GM23338 (cell line): ENCODE results near the gene GMPS. TPM values are rescaled to one million over a fixed set of nuclear protein-coding genes. Genes with fewer than 3 reads are reported as not detected.

ENCODE experiments used
- ATAC-seq: fragments of 200-7000 bp; cut with Tn5 transposase; 3 replicates; pipeline ENCODE4 v1.9.1; 2020
- DNase-seq: peaks from one replicate; pipeline ENCODE4 v3.0.0-alpha.2; 2015; ENCODE audit warnings: low spot score
- H2AFZ ChIP-seq: fragments of 200-600 bp; sonication (generic); 2 replicates; pipeline ENCODE4 v1.8.0; 2016; ENCODE audit warnings: antibody characterized with exemption, mild to moderate bottlenecking, moderate library complexity
- H3F3A ChIP-seq: fragments of 200-600 bp; sonication (generic); replicated peaks from 2 replicates; pipeline ENCODE4 v1.8.0; 2017; ENCODE audit warnings: antibody characterized with exemption, mixed run types, low read depth
- H3K27ac ChIP-seq: fragments of 200-600 bp; sonication (generic); 2 replicates; pipeline ENCODE4 v1.6.1; 2016; ENCODE audit warnings: low read depth
- H3K27me3 ChIP-seq: fragments of 200-600 bp; sonication (generic); 2 replicates; pipeline ENCODE4 v1.8.0; 2016; ENCODE audit warnings: mild to moderate bottlenecking, mixed run types, moderate library complexity; ENCODE audit not compliant: insufficient read depth
- H3K36me3 ChIP-seq: fragments of 200-600 bp; sonication (generic); 2 replicates; pipeline ENCODE4 v1.8.0; 2016; ENCODE audit warnings: mild to moderate bottlenecking; ENCODE audit not compliant: insufficient read depth
- H3K4me1 ChIP-seq: fragments of 200-600 bp; sonication (generic); 2 replicates; pipeline ENCODE4 v1.8.0; 2016; ENCODE audit warnings: mild to moderate bottlenecking, moderate library complexity; ENCODE audit not compliant: insufficient read depth
- H3K4me2 ChIP-seq: fragments of 200-600 bp; sonication (generic); 2 replicates; pipeline ENCODE4 v1.7.1; 2017; ENCODE audit warnings: mixed run types
- H3K4me3 ChIP-seq: fragments of 200-600 bp; sonication (generic); 2 replicates; pipeline ENCODE4 v1.6.1; 2016; ENCODE audit warnings: mixed run types
- H3K79me2 ChIP-seq: fragments of 200-600 bp; sonication (generic); replicated peaks from 2 replicates; pipeline ENCODE4 v1.8.0; 2017; ENCODE audit warnings: mild to moderate bottlenecking; ENCODE audit not compliant: insufficient read depth
- H3K9me2 ChIP-seq: fragments of 200-600 bp; sonication (generic); 2 replicates; pipeline ENCODE4 v1.8.0; 2017; ENCODE audit not compliant: insufficient read depth
- H4K20me1 ChIP-seq: fragments of 200-600 bp; sonication (generic); replicated peaks from 2 replicates; pipeline ENCODE4 v1.8.0; 2017; ENCODE audit warnings: mild to moderate bottlenecking; ENCODE audit not compliant: insufficient read depth
- H3K27ac Mint-ChIP-seq: 2 replicates; pipeline ENCODE4 v1.8.0; 2020; ENCODE audit warnings: inconsistent platforms, mild to moderate bottlenecking, moderate library complexity, mixed read lengths
- H3K27me3 Mint-ChIP-seq: 3 replicates; pipeline ENCODE4 v1.8.0; 2022; ENCODE audit warnings: low read depth, mild to moderate bottlenecking, moderate library complexity, mixed read lengths, inconsistent platforms; ENCODE audit not compliant: insufficient read depth, poor library complexity
- H3K36me3 Mint-ChIP-seq: 3 replicates; pipeline ENCODE4 v1.8.0; 2021; ENCODE audit warnings: low read depth, mild to moderate bottlenecking, inconsistent platforms, moderate library complexity, mixed read lengths
- H3K4me1 Mint-ChIP-seq: 3 replicates; pipeline ENCODE4 v1.8.0; 2020; ENCODE audit warnings: mild to moderate bottlenecking, inconsistent platforms, mixed read lengths
- H3K4me3 Mint-ChIP-seq: 3 replicates; pipeline ENCODE4 v1.8.0; 2021; ENCODE audit warnings: moderate library complexity, mild to moderate bottlenecking, inconsistent platforms, mixed read lengths
- H3K9me3 Mint-ChIP-seq: 3 replicates; pipeline ENCODE4 v1.8.0; 2020; ENCODE audit warnings: moderate library complexity, mild to moderate bottlenecking, inconsistent platforms, mixed read lengths
- CREB1 ChIP-seq: fragments of 250-450 bp; sonication (Bioruptor Pico); IDR thresholded peaks from 2 replicates; pipeline ENCODE4 v1.5.0; 2020; ENCODE audit warnings: low read depth, mild to moderate bottlenecking, moderate library complexity
- EZH2 ChIP-seq: fragments of 200-600 bp; sonication (generic); IDR thresholded peaks from one replicate; pipeline ENCODE4 v1.8.0; 2017; ENCODE audit warnings: antibody characterized with exemption, mild to moderate bottlenecking, low read depth; ENCODE audit not compliant: unreplicated experiment
- EZH2phosphoT487 ChIP-seq: fragments of 200-600 bp; sonication (generic); IDR thresholded peaks from one replicate; pipeline ENCODE4 v1.8.1; 2018; ENCODE audit warnings: antibody characterized with exemption; ENCODE audit not compliant: unreplicated experiment
- JUNB ChIP-seq: IDR thresholded peaks from one replicate; pipeline ENCODE4 v1.6.1; 2016; ENCODE audit warnings: antibody characterized with exemption; ENCODE audit not compliant: unreplicated experiment
- NANOG ChIP-seq: IDR thresholded peaks from 2 replicates; pipeline ENCODE4 v1.6.1; 2016; ENCODE audit warnings: antibody characterized with exemption, borderline replicate concordance
- POLR2AphosphoS5 ChIP-seq: IDR thresholded peaks from 2 replicates; pipeline ENCODE4 v1.6.1; 2016; ENCODE audit warnings: antibody characterized with exemption, low read depth
- STAT1 ChIP-seq: IDR thresholded peaks from one replicate; pipeline ENCODE4 v1.6.1; 2016; ENCODE audit warnings: antibody characterized with exemption; ENCODE audit not compliant: unreplicated experiment
- ZNF114 ChIP-seq: fragments of 250-450 bp; sonication (Bioruptor Pico); IDR thresholded peaks from 2 replicates; pipeline ENCODE4 v1.5.0; 2020; ENCODE audit warnings: mild to moderate bottlenecking, moderate library complexity
- ZNF331 ChIP-seq: fragments of 250-450 bp; sonication (Bioruptor Pico); IDR thresholded peaks from 2 replicates; pipeline ENCODE4 v1.5.0; 2020; ENCODE audit warnings: low read depth, mild to moderate bottlenecking, moderate library complexity
- polyA plus RNA-seq: library from polyadenylated mRNA; unstranded; fragments of >200 nt; fragmentation: Nextera tagmentation; extraction: Ambion mirVana; gene quantifications from 2 replicates; pipeline ENCODE4 v1.2.1, GENCODE V29; 2016
- total RNA-seq: library from RNA; depleted of rRNA; stranded (reverse); fragments of >200 nt; shearing (Covaris generic); gene quantifications from 2 replicates; pipeline ENCODE4 v1.2.3, GENCODE V29; 2014
- TF ChIP-seq, protein P1 (sequence below): IDR thresholded peaks from one replicate; pipeline ENCODE4 v1.6.1; 2018; ENCODE audit warnings: antibody characterized with exemption; ENCODE audit not compliant: unreplicated experiment
- TF ChIP-seq, protein P2 (sequence below), 2 experiments: fragments of 200-600 bp in 1 of 2; sonication (generic) in 1 of 2; conservative IDR thresholded peaks; 2 replicates each; pipeline versions ENCODE4 v1.5.1 to v1.6.1; 2016 to 2017; ENCODE audit warnings: antibody characterized with exemption in 2 of 2, low read depth in 2 of 2, mild to moderate bottlenecking in 2 of 2, moderate library complexity in 1 of 2
- TF ChIP-seq, protein P3 (sequence below): fragments of 250-450 bp; sonication (Bioruptor Pico); IDR thresholded peaks from 2 replicates; pipeline ENCODE4 v1.5.0; 2020; ENCODE audit warnings: mild to moderate bottlenecking, moderate library complexity
- TF ChIP-seq, protein P4 (sequence below): IDR thresholded peaks from 2 replicates; pipeline ENCODE4 v1.6.1; 2016; ENCODE audit warnings: antibody characterized with exemption

The GMPS gene
- total and polyA plus RNA-seq, 2 experiments from 2014 or later, result 72.0 to 145 TPM

DNA sequence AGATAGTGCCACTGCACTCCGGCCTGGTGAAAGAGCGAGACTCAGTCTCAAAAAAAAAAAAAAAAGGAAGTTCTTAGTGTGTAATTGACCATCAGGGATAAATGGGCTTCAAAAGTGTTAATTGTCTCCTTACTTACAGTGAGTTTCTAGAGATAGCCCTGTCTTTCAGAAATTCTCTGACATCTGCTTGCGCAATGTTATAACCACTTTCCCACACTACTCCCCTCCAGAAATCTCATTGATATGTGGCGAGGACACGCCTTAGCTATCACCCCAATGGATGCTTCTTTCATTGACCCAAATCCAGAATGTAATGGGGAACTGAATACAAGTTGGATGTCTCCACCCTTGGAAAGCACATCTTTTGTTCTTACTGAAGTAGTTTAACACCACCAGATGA is 70.9 kb downstream of the GMPS start:
- no peak overlapping the region for H3K4me2 ChIP-seq
- TF ChIP-seq EZH2phosphoT487, result no peak
- TF ChIP-seq, protein P1, sequence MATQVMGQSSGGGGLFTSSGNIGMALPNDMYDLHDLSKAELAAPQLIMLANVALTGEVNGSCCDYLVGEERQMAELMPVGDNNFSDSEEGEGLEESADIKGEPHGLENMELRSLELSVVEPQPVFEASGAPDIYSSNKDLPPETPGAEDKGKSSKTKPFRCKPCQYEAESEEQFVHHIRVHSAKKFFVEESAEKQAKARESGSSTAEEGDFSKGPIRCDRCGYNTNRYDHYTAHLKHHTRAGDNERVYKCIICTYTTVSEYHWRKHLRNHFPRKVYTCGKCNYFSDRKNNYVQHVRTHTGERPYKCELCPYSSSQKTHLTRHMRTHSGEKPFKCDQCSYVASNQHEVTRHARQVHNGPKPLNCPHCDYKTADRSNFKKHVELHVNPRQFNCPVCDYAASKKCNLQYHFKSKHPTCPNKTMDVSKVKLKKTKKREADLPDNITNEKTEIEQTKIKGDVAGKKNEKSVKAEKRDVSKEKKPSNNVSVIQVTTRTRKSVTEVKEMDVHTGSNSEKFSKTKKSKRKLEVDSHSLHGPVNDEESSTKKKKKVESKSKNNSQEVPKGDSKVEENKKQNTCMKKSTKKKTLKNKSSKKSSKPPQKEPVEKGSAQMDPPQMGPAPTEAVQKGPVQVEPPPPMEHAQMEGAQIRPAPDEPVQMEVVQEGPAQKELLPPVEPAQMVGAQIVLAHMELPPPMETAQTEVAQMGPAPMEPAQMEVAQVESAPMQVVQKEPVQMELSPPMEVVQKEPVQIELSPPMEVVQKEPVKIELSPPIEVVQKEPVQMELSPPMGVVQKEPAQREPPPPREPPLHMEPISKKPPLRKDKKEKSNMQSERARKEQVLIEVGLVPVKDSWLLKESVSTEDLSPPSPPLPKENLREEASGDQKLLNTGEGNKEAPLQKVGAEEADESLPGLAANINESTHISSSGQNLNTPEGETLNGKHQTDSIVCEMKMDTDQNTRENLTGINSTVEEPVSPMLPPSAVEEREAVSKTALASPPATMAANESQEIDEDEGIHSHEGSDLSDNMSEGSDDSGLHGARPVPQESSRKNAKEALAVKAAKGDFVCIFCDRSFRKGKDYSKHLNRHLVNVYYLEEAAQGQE, result no peak
- TF ChIP-seq STAT1, result no peak
- TF ChIP-seq POLR2AphosphoS5, result no peak
- TF ChIP-seq CREB1, result no peak
- no peak for TF ChIP-seq ZNF331 (CRISPR knock-in tag)
- no peak for TF ChIP-seq JUNB
- TF ChIP-seq, protein P2, sequence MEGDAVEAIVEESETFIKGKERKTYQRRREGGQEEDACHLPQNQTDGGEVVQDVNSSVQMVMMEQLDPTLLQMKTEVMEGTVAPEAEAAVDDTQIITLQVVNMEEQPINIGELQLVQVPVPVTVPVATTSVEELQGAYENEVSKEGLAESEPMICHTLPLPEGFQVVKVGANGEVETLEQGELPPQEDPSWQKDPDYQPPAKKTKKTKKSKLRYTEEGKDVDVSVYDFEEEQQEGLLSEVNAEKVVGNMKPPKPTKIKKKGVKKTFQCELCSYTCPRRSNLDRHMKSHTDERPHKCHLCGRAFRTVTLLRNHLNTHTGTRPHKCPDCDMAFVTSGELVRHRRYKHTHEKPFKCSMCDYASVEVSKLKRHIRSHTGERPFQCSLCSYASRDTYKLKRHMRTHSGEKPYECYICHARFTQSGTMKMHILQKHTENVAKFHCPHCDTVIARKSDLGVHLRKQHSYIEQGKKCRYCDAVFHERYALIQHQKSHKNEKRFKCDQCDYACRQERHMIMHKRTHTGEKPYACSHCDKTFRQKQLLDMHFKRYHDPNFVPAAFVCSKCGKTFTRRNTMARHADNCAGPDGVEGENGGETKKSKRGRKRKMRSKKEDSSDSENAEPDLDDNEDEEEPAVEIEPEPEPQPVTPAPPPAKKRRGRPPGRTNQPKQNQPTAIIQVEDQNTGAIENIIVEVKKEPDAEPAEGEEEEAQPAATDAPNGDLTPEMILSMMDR (conservative IDR thresholded peaks at IDR 0.05; ENCODE audit: low read depth in 2 of 2), result no peak
- TF ChIP-seq, protein P3, sequence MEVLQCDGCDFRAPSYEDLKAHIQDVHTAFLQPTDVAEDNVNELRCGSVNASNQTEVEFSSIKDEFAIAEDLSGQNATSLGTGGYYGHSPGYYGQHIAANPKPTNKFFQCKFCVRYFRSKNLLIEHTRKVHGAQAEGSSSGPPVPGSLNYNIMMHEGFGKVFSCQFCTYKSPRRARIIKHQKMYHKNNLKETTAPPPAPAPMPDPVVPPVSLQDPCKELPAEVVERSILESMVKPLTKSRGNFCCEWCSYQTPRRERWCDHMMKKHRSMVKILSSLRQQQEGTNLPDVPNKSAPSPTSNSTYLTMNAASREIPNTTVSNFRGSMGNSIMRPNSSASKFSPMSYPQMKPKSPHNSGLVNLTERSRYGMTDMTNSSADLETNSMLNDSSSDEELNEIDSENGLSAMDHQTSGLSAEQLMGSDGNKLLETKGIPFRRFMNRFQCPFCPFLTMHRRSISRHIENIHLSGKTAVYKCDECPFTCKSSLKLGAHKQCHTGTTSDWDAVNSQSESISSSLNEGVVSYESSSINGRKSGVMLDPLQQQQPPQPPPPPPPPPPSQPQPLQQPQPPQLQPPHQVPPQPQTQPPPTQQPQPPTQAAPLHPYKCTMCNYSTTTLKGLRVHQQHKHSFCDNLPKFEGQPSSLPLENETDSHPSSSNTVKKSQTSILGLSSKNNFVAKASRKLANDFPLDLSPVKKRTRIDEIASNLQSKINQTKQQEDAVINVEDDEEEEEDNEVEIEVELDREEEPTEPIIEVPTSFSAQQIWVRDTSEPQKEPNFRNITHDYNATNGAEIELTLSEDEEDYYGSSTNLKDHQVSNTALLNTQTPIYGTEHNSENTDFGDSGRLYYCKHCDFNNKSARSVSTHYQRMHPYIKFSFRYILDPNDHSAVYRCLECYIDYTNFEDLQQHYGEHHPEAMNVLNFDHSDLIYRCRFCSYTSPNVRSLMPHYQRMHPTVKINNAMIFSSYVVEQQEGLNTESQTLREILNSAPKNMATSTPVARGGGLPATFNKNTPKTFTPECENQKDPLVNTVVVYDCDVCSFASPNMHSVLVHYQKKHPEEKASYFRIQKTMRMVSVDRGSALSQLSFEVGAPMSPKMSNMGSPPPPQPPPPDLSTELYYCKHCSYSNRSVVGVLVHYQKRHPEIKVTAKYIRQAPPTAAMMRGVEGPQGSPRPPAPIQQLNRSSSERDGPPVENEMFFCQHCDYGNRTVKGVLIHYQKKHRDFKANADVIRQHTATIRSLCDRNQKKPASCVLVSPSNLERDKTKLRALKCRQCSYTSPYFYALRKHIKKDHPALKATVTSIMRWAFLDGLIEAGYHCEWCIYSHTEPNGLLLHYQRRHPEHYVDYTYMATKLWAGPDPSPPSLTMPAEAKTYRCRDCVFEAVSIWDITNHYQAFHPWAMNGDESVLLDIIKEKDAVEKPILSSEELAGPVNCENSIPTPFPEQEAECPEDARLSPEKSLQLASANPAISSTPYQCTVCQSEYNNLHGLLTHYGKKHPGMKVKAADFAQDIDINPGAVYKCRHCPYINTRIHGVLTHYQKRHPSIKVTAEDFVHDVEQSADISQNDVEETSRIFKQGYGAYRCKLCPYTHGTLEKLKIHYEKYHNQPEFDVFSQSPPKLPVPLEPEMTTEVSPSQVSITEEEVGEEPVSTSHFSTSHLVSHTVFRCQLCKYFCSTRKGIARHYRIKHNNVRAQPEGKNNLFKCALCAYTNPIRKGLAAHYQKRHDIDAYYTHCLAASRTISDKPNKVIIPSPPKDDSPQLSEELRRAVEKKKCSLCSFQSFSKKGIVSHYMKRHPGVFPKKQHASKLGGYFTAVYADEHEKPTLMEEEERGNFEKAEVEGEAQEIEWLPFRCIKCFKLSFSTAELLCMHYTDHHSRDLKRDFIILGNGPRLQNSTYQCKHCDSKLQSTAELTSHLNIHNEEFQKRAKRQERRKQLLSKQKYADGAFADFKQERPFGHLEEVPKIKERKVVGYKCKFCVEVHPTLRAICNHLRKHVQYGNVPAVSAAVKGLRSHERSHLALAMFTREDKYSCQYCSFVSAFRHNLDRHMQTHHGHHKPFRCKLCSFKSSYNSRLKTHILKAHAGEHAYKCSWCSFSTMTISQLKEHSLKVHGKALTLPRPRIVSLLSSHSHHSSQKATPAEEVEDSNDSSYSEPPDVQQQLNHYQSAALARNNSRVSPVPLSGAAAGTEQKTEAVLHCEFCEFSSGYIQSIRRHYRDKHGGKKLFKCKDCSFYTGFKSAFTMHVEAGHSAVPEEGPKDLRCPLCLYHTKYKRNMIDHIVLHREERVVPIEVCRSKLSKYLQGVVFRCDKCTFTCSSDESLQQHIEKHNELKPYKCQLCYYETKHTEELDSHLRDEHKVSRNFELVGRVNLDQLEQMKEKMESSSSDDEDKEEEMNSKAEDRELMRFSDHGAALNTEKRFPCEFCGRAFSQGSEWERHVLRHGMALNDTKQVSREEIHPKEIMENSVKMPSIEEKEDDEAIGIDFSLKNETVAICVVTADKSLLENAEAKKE (CRISPR knock-in tag), result no peak
- TF ChIP-seq ZNF114, result no peak
- no peak for TF ChIP-seq NANOG
- TF ChIP-seq EZH2, result no peak
- TF ChIP-seq, protein P4, sequence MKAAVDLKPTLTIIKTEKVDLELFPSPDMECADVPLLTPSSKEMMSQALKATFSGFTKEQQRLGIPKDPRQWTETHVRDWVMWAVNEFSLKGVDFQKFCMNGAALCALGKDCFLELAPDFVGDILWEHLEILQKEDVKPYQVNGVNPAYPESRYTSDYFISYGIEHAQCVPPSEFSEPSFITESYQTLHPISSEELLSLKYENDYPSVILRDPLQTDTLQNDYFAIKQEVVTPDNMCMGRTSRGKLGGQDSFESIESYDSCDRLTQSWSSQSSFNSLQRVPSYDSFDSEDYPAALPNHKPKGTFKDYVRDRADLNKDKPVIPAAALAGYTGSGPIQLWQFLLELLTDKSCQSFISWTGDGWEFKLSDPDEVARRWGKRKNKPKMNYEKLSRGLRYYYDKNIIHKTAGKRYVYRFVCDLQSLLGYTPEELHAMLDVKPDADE, result no peak
- ATAC-seq (no peak), DNase-seq (no peak)
- H3K4me3 ChIP-seq, result no peak overlapping the region
- no peak overlapping the region for H3K27ac Mint-ChIP-seq
- H3K36me3 Mint-ChIP-seq, result peaks cover 44% of the 10 kb centered on the region
- H3K27me3 ChIP-seq, result no peaks in the 10 kb centered on the region
- no peaks in the 10 kb centered on the region for H3K4me1 Mint-ChIP-seq
- H3K4me3 Mint-ChIP-seq, result no peak overlapping the region
- H2AFZ ChIP-seq, result no peak overlapping the region
- H3F3A ChIP-seq, result no peaks in the 10 kb centered on the region
- H3K9me3 Mint-ChIP-seq, result no peaks in the 10 kb centered on the region
- H4K20me1 ChIP-seq, result peaks cover 10% of the 10 kb centered on the region
- H3K9me2 ChIP-seq, result no peaks in the 10 kb centered on the region
- H3K4me1 ChIP-seq, result no peaks in the 10 kb centered on the region
- H3K79me2 ChIP-seq, result no peaks in the 10 kb centered on the region
- H3K27me3 Mint-ChIP-seq, result peaks cover 4% of the 10 kb centered on the region
- no peak overlapping the region for H3K27ac ChIP-seq
- peaks cover 17% of the 10 kb centered on the region; the same call in 1 of the 2 replicates for H3K36me3 ChIP-seq
